HG03097 (cell line): ENCODE results near the gene MRGPRD.
"Not testable (repeated sequence)": the region's sequence is repeated elsewhere in the genome, so short reads cannot be mapped to it uniquely, and the experiment has no call there.

Experiments used
- ATAC-seq: cut with Tn5 transposase; IDR thresholded peaks from one replicate; pipeline ENCODE4 v1.9.1; 2021; ENCODE audit not compliant: unreplicated experiment, low FRiP score

The MRGPRD gene

GRCh38 chr11:68994894-68995285, 14.1 kb upstream of the MRGPRD start:
- ATAC-seq = no peak

- ATAC-seq = no peak
Measured at GRCh38 chr11:68994161-68994893, 13.5 kb upstream of the MRGPRD start.

GRCh38 chr11:68993546-68993945, 12.8 kb upstream of the MRGPRD start:
- ATAC-seq = no peak

- ATAC-seq = no peak
Measured at GRCh38 chr11:68992743-68993255, 12.0 kb upstream of the MRGPRD start.

- no peak for ATAC-seq
Measured at GRCh38 chr11:68990995-68991780, 10.4 kb upstream of the MRGPRD start.

- no peak for ATAC-seq
Measured at GRCh38 chr11:68989936-68990606, 9.3 kb upstream of the MRGPRD start.

GRCh38 chr11:68988491-68988890, 7.7 kb upstream of the MRGPRD start:
- ATAC-seq = no peak

GRCh38 chr11:68987211-68987610, 6.4 kb upstream of the MRGPRD start:
- ATAC-seq = no peak

- ATAC-seq = no peak
Measured at GRCh38 chr11:68983801-68984200, 3.0 kb upstream of the MRGPRD start.

GRCh38 chr11:68982134-68982533, 1.3 kb upstream of the MRGPRD start:
- no peak for ATAC-seq

- ATAC-seq = no peak
Measured at GRCh38 chr11:68979931-68980775, 633 bp downstream of the MRGPRD start.

- ATAC-seq = no peak
Measured at GRCh38 chr11:68978931-68979594, 1.7 kb downstream of the MRGPRD start.

- ATAC-seq = no peak
Measured at GRCh38 chr11:68978626-68978930, 2.2 kb downstream of the MRGPRD start.

GRCh38 chr11:68977781-68978625, 2.8 kb downstream of the MRGPRD start:
- ATAC-seq = no peak

GRCh38 chr11:68976563-68976962, 4.2 kb downstream of the MRGPRD start:
- ATAC-seq = no peak

- no peak for ATAC-seq
Measured at GRCh38 chr11:68976095-68976494, 4.7 kb downstream of the MRGPRD start.

GRCh38 chr11:68974421-68975194, 6.2 kb downstream of the MRGPRD start:
- ATAC-seq = no peak

- ATAC-seq = not testable (repeated sequence)
Measured at GRCh38 chr11:68973706-68974105, 7.1 kb downstream of the MRGPRD start.
